Activated T-helper 1 cell treated with anti-CD3 and anti-CD28 coated beads, Interleukin-2, amount 50 U/mL, for 16 hours (primary cell): ENCODE data around the gene NLGN4X.

Experiments
- DNase-seq, 2 donors: peaks; one replicate each; pipeline ENCODE4 v3.0.0-alpha.2; 2020; ENCODE audit warnings: low read depth in 1 of 2, low spot score in 1 of 2

NLGN4X gene

GRCh38 chrX:6228720-6229119 lies at the start of gene NLGN4X:
NLGN4X (minus strand) TSS chrX:6228867; CDS start chrX:6151466, 77,401 bp downstream.
- no peak for DNase-seq

GRCh38 chrX:6266041-6266440 lies 37.4 kb upstream of the NLGN4X start:
- no peak for DNase-seq

- DNase-seq: no peak
Measured at GRCh38 chrX:6262959-6263358, 34.3 kb upstream of the NLGN4X start.

GRCh38 chrX:6257025-6257424 lies 28.4 kb upstream of the NLGN4X start:
- DNase-seq: no peak

GRCh38 chrX:6244666-6245065 lies 16.0 kb upstream of the NLGN4X start:
- no peak for DNase-seq

GRCh38 chrX:6238576-6238975 lies 9.9 kb upstream of the NLGN4X start:
- no peak for DNase-seq

GRCh38 chrX:6227935-6228334 lies 732 bp downstream of the NLGN4X start:
- DNase-seq: no peak

- no peak for DNase-seq
Measured at GRCh38 chrX:6227453-6227835, 1.2 kb downstream of the NLGN4X start.

- DNase-seq: no peak
Measured at GRCh38 chrX:6226596-6227452, 1.8 kb downstream of the NLGN4X start.

GRCh38 chrX:6225911-6226595 lies 2.6 kb downstream of the NLGN4X start:
- no peak for DNase-seq

- no peak for DNase-seq
Measured at GRCh38 chrX:6225288-6225910, 3.3 kb downstream of the NLGN4X start.

GRCh38 chrX:6223516-6223915 lies 5.2 kb downstream of the NLGN4X start:
- no peak for DNase-seq

GRCh38 chrX:6210230-6210629 lies 18.4 kb downstream of the NLGN4X start:
- no peak for DNase-seq

- no peak for DNase-seq
Measured at GRCh38 chrX:6203462-6204215, 25.0 kb downstream of the NLGN4X start.

GRCh38 chrX:6199486-6199885 lies 29.2 kb downstream of the NLGN4X start:
- no peak for DNase-seq

- DNase-seq: no peak
Measured at GRCh38 chrX:6187256-6187655, 41.4 kb downstream of the NLGN4X start.

GRCh38 chrX:6184900-6185515 lies 43.7 kb downstream of the NLGN4X start:
- no peak for DNase-seq

GRCh38 chrX:6175914-6176313 lies 52.8 kb downstream of the NLGN4X start:
- DNase-seq: no peak

GRCh38 chrX:6170424-6170823 lies 58.2 kb downstream of the NLGN4X start:
- no peak for DNase-seq

GRCh38 chrX:6169407-6169806 lies 59.3 kb downstream of the NLGN4X start:
- DNase-seq: no peak

- DNase-seq: no peak
Measured at GRCh38 chrX:6163721-6164120, 64.9 kb downstream of the NLGN4X start.
